Activated CD4-positive, alpha-beta T cell treated with anti-CD3 and anti-CD28 coated beads, Interleukin-2, Interleukin-6, amounts not matched to agents 100 ng/mL and 50 ng/mL, durations not matched to agents 16 hours and 8 hours (primary cell): ENCODE data around the gene ALOX15.
"Not testable (repeated sequence)": the region's sequence is repeated elsewhere in the genome, so short reads cannot be mapped to it uniquely, and the experiment has no call there.

Experiments
- DNase-seq: peaks from one replicate; pipeline ENCODE4 v3.0.0-alpha.2; 2020

ALOX15 gene

GRCh38 chr17:4592240-4593005 is 49.1 kb downstream of the ALOX15 start:
- DNase-seq, result no peak

- no peak for DNase-seq
Measured at GRCh38 chr17:4591529-4591928, 49.9 kb downstream of the ALOX15 start.

- DNase-seq, result no peak
Measured at GRCh38 chr17:4590981-4591453, 50.5 kb downstream of the ALOX15 start.

- not testable (repeated sequence) for DNase-seq
Measured at GRCh38 chr17:4590042-4590441, 51.4 kb downstream of the ALOX15 start.

- DNase-seq, result no peak
Measured at GRCh38 chr17:4588898-4589625, 52.4 kb downstream of the ALOX15 start.

- no peak for DNase-seq
Measured at GRCh38 chr17:4588391-4588790, 53.1 kb downstream of the ALOX15 start.

- DNase-seq, result no peak
Measured at GRCh38 chr17:4587803-4588202, 53.7 kb downstream of the ALOX15 start.

GRCh38 chr17:4587195-4587594 is 54.3 kb downstream of the ALOX15 start:
- DNase-seq, result no peak

GRCh38 chr17:4586043-4586442 is 55.4 kb downstream of the ALOX15 start:
- DNase-seq, result no peak

- DNase-seq, result no peak
Measured at GRCh38 chr17:4585638-4585994, 55.9 kb downstream of the ALOX15 start.

- DNase-seq, result no peak
Measured at GRCh38 chr17:4584917-4585637, 56.4 kb downstream of the ALOX15 start.

- DNase-seq, result no peak
Measured at GRCh38 chr17:4584101-4584916, 57.2 kb downstream of the ALOX15 start, which contains the start of gene SMTNL2. TSS of gene SMTNL2 (plus strand) at chr17:4584529. CDS start at chr17:4584606, 77 bp downstream.

GRCh38 chr17:4583782-4584100 is 57.7 kb downstream of the ALOX15 start:
- no peak for DNase-seq

- no peak for DNase-seq
Measured at GRCh38 chr17:4583206-4583605, 58.3 kb downstream of the ALOX15 start.

GRCh38 chr17:4582691-4583090 is 58.8 kb downstream of the ALOX15 start:
- DNase-seq, result no peak

GRCh38 chr17:4582101-4582501 is 59.4 kb downstream of the ALOX15 start:
- no peak for DNase-seq
